Fibroblast of peridontal ligament (primary cell): ENCODE data around the gene PBX1.
A peak's percentile ranks its signal among the peaks of the same experiment; 100 is the strongest.

ENCODE experiments used
- DNase-seq: peaks from one replicate; pipeline ENCODE4 v3.0.0-alpha.2; 2010; ENCODE audit errors: extremely low read depth

The PBX1 gene

DNA sequence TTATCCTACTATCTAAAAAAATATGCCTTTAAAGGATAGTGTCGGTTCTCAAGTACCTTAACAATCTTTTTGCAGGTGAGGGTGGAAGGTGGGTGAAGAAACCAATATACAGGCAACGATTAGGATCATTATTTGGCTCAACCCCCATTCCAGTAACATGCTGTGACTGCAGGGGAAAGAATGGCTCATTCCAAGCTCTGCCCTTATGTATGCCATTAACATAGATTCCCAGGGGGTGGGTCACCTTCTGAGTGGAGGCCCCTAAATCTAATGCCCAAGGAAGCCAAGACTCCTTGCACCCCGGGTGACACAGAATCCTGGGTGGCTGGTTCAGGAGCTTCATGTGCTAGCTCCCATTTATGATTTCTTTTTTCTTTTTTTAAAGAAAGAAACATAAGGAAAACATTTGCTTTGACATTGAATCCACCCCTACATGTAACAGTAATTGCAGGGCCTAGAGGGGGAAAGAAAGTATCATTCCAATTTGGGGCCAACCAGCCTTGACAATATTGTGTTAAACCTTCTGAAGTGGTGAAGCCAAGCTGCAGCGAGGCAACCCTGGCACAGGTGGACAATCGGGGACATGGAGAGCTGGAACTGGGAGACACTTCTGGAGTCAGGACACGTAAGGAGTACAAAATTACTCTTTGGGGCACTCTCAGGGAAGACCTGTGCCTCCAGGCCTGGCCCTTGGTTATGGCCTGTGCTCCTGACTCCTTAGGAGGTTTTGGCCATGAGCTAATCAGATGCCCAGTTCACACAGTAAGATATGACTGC is 200.3 kb downstream of the PBX1 start:
- DNase-seq: no peak

DNA sequence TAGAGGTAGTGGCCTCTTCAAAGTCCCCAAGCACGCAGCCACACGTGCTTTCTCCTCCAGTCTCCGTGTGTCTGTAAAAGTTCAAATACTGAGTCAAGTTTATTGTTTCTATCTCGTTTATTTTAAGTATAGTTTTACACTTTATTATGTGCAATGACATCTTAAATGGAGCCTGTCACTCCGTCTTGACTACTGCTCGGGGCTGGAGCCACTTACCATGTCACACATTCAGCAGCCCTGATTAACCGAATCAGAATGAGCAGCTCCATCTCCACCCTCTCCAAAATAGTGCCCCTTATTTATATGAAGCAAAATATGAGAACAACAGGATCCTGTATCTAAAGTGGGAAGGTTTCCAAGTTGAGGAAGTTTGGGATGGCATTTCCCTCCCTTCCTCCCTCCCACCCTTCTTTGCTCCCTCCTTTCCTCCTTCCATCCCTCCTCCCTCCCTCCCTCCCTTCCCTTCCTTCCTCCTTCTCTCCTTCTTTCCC is 201.0 kb downstream of the PBX1 start:
- no peak for DNase-seq

- no peak for DNase-seq
These were observed 201.6 kb downstream of the PBX1 start for GRCh38 chr1:164760569-164760968.

- no peak for DNase-seq
These were observed 202.0 kb downstream of the PBX1 start for GRCh38 chr1:164761009-164761408.

GRCh38 chr1:164763098-164763497 is 204.1 kb downstream of the PBX1 start:
- DNase-seq: no peak

- DNase-seq: peak; percentile 33
These were observed 205.3 kb downstream of the PBX1 start for GRCh38 chr1:164764333-164764732.

DNA sequence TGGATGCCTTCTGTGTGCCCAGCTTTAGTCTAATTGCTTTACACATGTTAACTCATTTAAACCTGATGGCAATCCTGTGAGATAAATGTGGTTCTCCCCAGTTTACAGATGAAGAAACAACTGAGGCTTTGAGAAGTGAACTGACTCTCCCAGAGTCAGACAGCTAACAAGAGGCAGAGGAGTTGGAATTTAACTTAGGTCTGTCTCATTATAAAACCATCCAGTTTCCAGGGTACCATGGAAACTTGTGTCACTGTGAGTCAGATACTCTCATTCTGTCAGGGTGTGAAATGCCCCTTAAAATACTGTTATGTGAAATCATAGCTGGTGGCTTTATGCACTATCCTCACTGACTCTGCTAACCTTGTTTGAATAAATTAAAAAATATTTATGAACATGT is 206.6 kb downstream of the PBX1 start:
- DNase-seq: peak; percentile 80

- peak; percentile 27 for DNase-seq
These were observed 207.2 kb downstream of the PBX1 start for GRCh38 chr1:164765992-164766720.

DNA sequence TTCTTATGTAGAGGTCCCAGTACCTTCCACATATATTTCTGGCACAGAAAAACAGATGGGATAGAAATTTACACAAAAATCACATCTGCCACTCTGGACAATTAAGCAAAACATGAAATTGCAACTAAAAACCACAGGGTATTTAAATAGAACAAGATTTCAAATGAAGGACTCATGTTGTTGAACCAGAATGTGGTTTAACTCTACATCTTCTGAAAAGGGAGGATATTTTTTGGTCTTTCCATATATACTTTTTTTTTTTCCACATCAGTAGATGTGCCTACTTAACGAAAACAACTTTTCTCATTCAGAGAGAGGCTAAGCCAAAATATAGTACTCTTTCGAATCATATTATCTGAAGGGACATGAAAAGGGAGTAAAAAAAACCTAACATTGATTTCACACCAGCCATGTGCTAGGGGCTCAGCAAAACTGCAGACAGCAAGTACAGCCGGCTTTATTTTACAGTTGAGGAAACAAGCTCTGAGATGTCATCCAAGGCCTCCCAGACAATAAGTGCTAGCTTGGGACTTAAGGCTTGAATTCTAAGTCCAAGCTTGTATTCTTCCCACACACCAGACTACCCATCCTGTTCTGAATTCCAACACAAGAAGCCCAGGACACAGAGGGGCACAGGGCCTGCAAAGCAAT is 208.9 kb downstream of the PBX1 start:
- DNase-seq: no peak

GRCh38 chr1:164768619-164769018 is 209.6 kb downstream of the PBX1 start:
- no peak for DNase-seq

DNA sequence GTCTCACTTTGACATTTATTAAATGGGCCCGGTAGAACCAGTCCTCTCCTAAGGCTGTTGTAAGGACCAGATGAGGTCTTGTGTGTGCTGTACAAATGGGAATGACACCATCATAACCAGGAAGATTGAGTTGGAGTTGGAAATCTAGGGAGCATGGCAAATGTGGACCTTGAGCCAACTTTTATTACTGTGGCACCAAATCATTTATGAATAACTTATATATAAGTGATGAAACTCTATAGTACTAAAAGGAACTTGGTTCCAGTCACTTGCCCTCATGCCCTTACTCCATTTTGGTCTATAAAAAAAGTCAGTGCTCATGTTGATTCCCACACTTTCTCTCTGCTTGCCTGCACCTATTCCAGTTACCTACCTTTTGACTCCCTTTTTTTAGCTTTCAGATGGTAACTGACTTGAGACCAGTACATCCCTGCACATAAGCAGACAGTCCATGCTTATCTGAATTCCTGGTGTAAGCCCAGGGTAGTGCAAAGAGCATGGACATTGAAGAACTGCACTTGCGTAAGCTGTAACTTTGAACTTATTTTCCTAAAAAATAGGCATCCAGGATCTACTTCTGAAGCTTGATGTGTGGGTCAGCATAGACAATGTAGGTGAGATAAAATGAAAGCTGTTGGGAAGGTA is 210.6 kb downstream of the PBX1 start:
- no peak for DNase-seq

DNA sequence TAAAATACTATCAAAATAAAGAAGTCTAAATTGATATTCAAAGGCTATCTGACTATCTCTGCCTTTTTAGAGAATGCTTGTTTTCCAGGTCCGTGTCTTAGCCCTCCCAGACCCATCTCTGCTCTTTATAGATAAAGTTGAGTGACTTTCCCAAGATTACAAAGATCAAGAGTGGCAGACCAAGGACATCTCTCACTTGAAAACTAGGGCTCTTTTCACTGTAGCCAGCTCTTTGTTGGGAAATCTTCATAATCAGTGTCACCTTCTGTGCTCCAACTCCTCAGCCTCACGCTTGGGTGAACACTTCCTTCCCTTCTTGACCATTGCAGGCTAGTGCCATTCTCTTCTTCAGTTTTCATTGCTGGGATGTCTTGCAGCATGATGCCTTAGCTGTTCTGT is 211.1 kb downstream of the PBX1 start:
- DNase-seq: no peak

DNA sequence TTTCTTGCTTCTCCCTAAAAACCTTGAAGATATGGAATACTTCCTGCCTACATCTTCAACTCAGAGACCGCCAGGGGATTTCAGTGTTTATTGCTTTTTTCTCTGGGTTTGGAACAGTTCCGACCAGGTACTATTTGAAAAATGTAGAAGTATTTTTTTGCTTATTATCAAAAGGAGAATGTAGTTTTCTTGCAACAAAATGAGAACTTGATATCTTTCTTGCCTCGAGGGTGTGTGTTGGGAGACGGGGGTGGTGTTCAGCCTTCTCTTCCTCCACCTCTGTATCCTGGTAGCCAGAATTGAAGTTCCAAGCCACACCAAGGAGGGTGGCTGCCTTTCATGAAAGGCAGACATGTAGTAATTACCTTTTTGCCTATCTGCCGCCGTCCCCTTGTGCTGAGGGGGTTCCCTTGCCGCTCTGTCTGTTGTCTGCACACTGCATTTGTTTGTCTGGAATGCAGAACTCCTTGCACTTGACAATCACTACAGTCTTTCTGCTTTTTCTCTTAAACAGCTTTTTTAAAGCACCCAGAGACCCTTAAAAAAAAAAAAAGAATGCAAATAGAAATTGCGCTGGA is 212.1 kb downstream of the PBX1 start:
- DNase-seq: peak; percentile 76

GRCh38 chr1:164771619-164772361 is 212.8 kb downstream of the PBX1 start:
- peak; percentile 34 for DNase-seq

DNA sequence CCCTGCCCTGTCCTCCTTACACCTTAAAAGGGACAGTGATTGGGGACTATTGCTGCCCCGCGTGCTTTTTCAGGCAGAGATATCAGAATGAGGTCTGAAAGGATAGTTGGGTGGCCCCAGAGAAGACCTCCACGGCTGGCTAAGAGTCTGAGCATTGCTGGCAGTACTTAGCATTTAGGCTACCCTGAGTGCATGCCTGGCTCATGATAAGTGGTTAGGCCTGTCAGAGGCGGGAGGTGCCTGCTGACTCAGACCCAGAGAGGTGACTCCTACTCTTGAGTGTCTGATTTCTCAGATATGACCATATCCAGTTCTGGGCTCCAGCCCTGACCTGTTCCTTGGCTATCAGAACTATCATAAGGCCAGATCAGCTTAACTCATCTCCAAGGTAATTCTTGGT is 213.7 kb downstream of the PBX1 start:
- DNase-seq: peak; percentile 78

DNA sequence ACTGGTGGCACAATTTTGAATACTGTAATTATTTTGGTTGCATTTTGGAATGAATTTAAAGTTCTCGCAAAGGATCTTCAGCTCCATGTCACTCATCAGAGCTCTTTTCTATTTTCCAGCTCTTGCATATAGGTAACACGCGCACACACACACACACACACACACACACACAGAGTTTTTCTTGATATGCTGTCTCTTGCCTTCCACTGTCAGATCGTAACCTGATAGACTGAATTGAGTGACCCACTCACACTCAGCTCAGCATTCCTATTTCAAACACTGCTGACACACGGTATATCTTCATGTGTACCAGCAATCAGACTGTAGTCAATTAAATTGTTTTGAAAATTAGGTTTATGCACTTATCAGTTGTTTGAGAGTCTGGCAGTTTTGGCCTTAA is 214.1 kb downstream of the PBX1 start:
- DNase-seq: no peak

GRCh38 chr1:164774413-164774812 is 215.4 kb downstream of the PBX1 start:
- DNase-seq: no peak

GRCh38 chr1:164774819-164775654 is 216.1 kb downstream of the PBX1 start:
- DNase-seq: no peak

GRCh38 chr1:164777518-164777917 is 218.5 kb downstream of the PBX1 start:
- DNase-seq: no peak

- no peak for DNase-seq
These were observed 220.4 kb downstream of the PBX1 start for GRCh38 chr1:164779376-164779775.
